GM03348 (cell line): ENCODE measurements around the gene CFAP65.

Experiments
- DNase-seq: peaks from one replicate; pipeline ENCODE4 v3.0.0; 2012; ENCODE audit warnings: low spot score

Gene CFAP65

DNA sequence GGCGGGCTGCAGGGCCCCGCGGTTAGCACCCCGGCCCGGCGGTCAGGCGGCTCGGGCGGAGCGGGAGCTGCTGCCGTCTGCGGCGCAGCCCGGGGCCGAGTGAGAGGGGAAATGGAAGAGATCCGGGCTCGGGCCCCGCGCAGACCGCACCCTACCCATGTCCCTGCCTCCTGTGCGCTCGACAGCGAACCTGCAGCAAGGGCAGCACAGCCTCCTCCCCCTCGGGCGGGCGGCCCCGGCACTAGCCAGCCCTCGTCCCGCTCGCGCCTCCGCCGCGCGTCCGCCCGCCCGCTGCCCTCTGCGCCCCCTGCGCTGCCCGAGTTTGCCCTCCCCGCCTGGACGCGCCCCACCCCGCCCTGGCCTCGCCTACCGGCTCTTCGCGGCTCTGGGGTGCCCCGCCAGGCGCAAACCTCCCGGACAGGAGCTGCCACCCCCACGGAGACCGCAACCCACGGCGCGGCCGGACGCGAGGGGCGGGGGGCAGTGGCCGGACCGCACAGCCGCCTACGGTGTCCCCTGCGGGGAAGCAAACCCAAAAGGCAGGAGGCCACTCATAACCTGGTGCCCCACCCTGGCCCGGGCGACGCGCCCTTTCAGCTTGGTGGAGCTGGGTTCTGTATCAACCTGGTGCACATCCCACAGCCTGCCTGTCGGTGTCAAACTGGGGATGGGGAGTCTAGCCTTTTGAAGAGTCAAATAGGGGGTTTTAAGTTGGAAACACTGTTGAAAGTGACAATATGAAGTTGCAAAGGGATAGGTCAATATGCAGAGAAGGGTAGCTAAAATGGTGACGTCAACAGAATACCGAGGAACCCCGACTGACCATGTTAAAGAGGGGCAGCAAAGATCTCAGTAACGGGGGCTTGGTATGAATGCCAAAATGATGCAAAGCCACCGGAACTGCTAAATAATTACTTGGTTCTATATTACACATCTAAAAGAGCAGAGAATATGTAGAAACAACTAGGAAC is 19.8 kb upstream of the CFAP65 start, which contains the start of gene IHH:
Gene IHH, minus strand, starts transcription at position 101 of the 971 bp plus-strand sequence. CDS start 454 bp downstream, outside the sequence.
- DNase-seq: peak; percentile 52

GRCh38 chr2:219059725-219060682 is 18.7 kb upstream of the CFAP65 start:
- peak; percentile 28 for DNase-seq

- no peak for DNase-seq
These were observed 18.0 kb upstream of the CFAP65 start for GRCh38 chr2:219059375-219059724.

DNA sequence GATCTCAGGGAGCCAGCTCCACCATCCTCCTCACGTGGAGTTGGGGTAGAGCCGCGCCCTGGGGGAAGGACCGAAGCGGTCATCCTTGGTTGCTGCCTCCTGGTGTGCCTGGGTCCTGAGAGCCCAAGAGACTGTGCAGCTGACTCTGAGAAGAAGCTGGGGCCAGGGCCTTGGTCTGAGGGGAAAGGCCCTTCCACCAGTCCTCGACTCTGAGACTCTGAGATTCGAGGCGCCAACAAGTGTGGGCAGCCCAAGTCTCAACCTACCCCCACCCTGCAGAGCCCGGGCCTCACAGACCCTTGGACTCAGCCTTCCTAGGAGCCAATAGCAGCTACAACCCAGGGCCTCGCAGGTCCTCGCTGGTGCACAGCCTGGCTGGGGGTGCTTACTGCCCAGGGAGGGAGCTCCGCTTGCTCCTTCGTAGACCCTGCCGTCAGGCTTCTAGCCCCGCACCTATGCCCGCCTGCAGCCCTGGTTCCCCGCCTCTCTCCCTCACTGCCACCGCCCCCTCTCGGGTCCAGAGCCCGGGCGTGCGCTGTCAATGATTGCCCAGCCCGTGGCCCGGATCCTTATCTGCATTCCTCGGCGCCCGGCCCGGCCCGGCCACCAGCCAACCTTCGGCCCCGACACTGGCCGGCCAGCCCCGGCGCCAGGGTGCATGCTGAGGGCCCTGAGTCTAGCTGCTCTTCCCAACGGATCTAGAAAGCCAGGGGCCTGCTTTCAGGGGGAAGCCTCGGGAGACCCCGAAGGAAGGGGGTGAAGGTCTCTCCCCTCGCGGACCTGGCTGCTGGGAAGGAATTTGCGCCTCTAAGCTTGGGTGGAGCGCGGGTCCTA is 17.4 kb upstream of the CFAP65 start:
- peak; percentile 83 for DNase-seq

DNA sequence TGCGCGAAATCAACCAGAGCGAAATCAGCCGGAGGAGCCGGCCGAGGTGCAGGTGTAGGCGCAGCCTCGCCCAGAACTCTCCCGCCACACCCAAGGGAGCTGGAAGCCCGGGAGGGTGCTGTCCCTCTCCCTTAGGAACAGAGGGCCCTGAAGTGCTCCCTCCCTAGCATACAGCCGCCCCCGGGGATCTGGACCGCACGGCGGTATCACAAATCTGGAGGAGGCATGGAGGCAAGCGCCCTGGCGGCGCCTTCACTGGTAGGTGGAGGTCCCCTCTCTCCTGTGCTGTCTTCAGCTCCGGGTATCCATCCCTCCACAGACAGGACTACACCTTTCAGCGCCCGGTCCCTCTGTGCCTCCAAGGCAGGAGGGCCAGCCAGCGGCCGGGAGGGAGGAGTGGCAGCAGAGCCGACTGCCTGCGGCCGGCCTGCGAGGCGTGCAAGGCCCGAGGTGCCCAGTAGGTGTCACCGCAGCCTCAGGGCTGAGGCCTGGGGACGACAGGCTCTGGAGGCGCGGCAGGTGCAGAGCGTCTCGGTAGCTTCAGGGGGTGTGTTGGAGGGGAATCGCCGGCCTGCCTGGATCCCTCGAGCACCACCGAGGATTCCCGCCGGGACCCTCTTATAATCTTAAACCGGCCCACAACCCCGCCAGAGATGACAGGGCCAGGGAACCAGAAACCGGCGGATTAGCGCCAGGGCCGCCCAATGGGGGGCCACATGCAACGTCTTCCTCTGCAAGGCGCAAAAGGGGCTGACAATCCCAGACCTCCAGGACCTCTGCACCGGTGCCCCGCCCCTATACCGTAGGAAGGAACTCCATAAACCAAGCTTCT is 16.6 kb upstream of the CFAP65 start:
- peak; percentile 94 for DNase-seq

GRCh38 chr2:219056896-219057708 is 15.8 kb upstream of the CFAP65 start:
- no peak for DNase-seq

DNA sequence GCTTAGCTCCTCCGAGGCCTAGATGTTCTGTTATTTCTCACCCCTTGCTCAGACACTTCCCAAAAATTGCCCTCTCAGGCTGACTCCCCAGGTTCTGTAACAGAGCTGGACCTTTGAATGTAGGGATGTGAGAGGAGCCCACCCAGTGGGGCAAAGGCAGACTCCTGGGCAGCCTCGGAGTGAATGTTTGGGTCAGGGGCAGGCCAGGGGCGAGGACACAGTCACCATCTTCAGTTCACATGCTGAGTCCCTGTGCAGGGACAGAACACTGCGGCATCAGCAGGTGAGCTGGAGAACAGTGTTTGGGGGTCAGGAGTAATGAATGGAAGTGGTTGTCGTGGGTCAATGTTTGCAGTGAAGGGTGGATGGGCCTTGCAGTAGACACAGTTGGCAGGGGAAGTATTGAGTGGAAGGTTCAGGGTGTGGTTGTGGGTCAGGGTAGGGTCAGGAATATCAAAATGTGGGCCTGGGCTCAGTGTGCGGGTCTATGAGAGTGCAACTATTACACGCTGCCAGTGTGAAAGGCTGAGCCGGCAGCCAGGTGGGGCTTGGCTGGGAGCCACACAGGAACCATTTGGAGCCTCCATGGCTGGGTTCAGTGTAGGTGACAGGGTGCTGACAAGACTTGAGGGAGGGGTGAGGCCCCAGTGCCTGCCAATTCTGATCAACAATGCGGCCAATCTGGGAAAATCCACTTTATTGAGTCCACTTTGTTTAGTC is 15.0 kb upstream of the CFAP65 start:
- DNase-seq: no peak

DNA sequence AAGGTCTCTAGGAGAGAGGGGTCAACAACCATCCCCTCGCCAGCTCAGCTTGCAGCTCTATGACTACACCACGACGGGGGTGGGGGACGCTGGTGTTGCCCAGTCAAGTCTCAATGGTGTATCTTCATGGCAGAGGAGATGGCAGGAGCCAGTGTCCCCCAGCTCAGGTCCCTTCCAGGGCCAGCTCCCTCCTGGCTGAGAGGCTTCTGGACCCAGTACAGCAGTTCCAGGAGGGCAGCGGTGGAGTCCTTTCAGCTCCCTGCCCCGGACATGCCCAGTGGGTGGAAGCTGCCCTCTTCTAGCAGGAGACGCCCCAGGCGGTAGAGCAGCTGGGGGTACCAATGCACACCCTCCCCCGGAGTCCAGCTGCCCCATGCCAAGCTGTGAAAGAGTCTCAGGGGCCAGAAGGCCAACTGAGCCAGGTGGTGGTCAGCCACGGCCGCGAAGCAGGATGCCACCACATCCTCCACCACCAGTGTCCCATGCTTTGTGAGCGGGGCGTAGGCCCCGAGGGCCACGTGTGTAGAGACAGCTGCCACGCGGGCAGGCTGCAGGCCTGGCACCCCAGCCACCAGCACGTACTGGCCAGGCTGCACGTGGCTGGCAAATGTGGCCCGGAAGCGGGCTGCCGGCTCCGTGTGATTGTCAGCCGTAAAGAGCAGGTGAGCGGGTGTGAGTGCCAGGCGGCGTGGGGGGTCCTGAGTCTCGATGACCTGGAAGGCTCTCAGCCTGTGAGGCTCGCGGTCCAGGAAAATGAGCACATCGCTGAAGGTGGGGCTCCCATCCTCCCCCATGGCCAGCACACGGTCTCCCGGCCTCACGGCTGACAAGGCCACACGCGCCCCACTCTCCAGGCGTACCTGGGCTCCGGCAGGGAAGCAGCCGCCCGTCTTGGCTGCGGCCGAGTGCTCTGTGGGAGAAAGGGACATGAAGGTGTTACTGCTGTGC is 13.9 kb upstream of the CFAP65 start:
- DNase-seq: no peak

DNA sequence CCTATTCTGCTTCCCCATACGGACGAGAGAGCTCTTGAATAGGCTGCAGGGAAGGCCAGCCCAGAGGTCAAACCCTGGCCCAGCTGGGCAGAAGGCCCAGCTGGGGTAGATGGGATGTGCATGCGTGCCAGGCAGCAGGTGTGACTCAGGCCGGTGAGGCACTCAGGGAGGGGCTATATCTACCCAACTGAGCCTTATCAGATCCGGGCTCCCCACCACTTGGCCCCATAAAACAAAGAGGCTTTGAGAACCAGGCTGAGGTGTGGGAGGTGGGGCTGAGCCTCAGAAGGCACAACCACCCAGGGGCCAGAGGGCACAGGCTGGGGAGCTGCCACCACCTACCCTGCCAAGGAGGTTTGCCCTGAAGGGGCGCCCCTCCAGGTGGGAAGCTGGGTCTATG is 8.0 kb upstream of the CFAP65 start:
- DNase-seq: no peak

DNA sequence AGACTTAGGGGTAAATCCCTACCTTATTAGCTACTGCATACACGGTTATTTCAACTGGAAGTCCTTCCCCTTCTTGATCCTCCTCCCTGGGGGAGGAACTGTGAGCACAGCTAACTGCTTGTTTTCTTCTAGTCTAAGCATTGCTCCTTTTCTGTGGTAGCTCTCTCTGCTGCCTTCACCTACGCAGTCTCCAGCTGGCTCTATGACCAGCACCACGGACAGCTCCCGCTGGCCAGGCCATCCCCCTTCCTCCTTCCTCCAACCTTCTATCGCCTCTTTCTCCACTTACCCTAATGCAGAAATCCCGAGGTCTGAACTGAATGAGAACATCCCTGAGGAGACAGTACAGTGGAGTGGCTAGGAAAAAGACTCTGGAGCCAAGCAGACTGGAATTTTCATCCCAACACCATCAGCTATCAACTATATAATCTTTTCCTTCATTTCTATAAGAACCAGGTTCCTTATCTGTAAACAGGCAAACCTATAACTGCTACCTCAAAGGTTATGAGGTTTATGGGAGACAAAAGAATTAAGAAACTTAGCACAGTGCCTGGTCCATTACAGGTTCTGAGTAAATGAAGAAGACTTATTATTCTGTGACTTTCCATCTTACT is 4.7 kb upstream of the CFAP65 start:
- peak; percentile 59 for DNase-seq

DNA sequence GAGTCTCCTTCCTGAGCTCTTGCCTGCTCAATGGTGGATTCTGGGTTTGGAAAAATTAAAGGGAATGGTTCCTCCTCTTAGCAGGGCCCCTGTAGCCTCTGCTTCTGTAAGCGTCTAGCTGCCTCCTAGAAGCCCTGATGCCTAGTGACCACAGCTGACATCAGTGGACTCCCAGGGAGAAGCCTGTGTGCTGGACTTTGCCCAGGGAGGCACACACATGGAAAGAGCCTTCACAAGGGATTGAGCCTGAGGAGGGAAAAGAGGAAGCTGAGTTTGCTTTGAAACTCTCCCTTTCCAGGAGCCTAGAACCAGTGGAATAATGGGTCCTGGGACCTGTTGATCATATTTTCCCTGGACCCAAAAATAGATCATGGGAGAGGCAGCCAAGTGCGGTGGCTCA is 1.4 kb upstream of the CFAP65 start:
- DNase-seq: no peak

DNA sequence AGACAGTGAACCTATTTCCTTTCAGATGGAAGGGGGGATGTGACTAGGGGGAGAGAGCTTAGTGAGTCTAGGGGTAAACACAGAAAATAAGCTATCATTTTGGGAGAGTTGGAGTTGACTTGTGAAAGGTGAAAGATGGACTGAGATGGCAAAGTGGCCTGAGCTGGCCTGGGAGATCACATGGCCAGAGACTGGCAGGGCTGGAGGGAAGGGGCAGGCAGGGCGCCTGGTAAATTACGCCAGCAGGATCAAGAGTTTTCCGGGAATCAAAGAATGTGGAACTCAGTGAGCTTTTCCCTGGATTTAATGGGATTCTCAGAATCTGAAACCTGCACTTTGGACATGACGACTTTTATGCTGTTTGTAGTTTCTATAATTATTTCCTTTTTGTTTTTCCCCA is 841 bp upstream of the CFAP65 start:
- no peak for DNase-seq

DNA sequence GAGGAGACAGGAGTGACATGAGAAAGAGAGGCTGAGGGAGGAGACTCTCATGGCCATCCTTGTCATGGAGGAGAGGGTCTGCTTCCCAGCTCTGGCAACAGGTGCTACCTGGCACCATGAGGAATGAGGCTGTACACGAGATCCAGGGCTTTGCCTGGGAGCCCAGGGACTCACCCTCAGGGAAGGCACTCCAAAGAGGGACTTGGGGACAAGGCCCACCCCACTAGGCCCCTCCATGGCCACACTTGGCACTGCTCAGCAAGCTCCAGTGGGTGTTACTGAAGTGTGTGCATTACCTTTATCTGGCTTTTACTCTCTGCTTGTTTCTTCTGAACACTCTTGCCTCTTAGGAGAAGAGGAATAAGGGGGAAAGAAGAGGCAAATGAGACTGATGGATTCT is 2.7 kb downstream of the CFAP65 start:
- DNase-seq: no peak

GRCh38 chr2:219037783-219038499 is 3.4 kb downstream of the CFAP65 start:
- DNase-seq: no peak

- no peak for DNase-seq
These were observed 5.4 kb downstream of the CFAP65 start for GRCh38 chr2:219035942-219036341.

GRCh38 chr2:219034823-219035222 is 6.5 kb downstream of the CFAP65 start:
- DNase-seq: no peak
